GM18909 (cell line): ENCODE measurements around the gene MEIKIN.
"Not testable (repeated sequence)": the region's sequence is repeated elsewhere in the genome, so short reads cannot be mapped to it uniquely, and the experiment has no call there.

Experiments used
- ATAC-seq: cut with Tn5 transposase; IDR thresholded peaks from one replicate; pipeline ENCODE4 v1.9.1; 2021; ENCODE audit warnings: mild to moderate bottlenecking; ENCODE audit not compliant: unreplicated experiment, poor library complexity

MEIKIN gene

GRCh38 chr5:131916481-131916880, 29.0 kb downstream of the MEIKIN start:
- no peak for ATAC-seq

GRCh38 chr5:131914472-131914871, 31.0 kb downstream of the MEIKIN start:
- ATAC-seq = no peak

- ATAC-seq = no peak
Observed at GRCh38 chr5:131913603-131914002, 31.9 kb downstream of the MEIKIN start.

GRCh38 chr5:131906668-131907067, 38.8 kb downstream of the MEIKIN start:
- ATAC-seq = no peak

GRCh38 chr5:131902266-131902665, 43.2 kb downstream of the MEIKIN start:
- not testable (repeated sequence) for ATAC-seq

GRCh38 chr5:131899686-131900085, 45.8 kb downstream of the MEIKIN start:
- ATAC-seq = no peak

- ATAC-seq = no peak
Observed at GRCh38 chr5:131883984-131884383, 61.5 kb downstream of the MEIKIN start.

GRCh38 chr5:131879705-131880104, 65.8 kb downstream of the MEIKIN start:
- ATAC-seq = no peak

- ATAC-seq = no peak
Observed at GRCh38 chr5:131877873-131878272, 67.6 kb downstream of the MEIKIN start.

- not testable (repeated sequence) for ATAC-seq
Observed at GRCh38 chr5:131871251-131871650, 74.2 kb downstream of the MEIKIN start.

- no peak for ATAC-seq
Observed at GRCh38 chr5:131867524-131867923, 77.9 kb downstream of the MEIKIN start.

GRCh38 chr5:131863700-131864099, 81.8 kb downstream of the MEIKIN start:
- ATAC-seq = no peak

- no peak for ATAC-seq
Observed at GRCh38 chr5:131857388-131857787, 88.1 kb downstream of the MEIKIN start.

- ATAC-seq = no peak
Observed at GRCh38 chr5:131855452-131855851, 90.0 kb downstream of the MEIKIN start.

- ATAC-seq = peak; percentile 90
Observed at GRCh38 chr5:131854134-131854533, 91.3 kb downstream of the MEIKIN start.

GRCh38 chr5:131848662-131849061, 96.8 kb downstream of the MEIKIN start:
- no peak for ATAC-seq

GRCh38 chr5:131846536-131846935, 98.9 kb downstream of the MEIKIN start:
- ATAC-seq = no peak

GRCh38 chr5:131845828-131846227, 99.6 kb downstream of the MEIKIN start:
- ATAC-seq = no peak

- not testable (repeated sequence) for ATAC-seq
Observed at GRCh38 chr5:131842971-131843370, 102.5 kb downstream of the MEIKIN start.

GRCh38 chr5:131832702-131833101, 112.8 kb downstream of the MEIKIN start:
- not testable (repeated sequence) for ATAC-seq

GRCh38 chr5:131825404-131826013, 120.0 kb downstream of the MEIKIN start:
- ATAC-seq = peak; percentile 82

GRCh38 chr5:131824631-131825030, 120.8 kb downstream of the MEIKIN start:
- ATAC-seq = no peak

GRCh38 chr5:131821221-131821620, 124.2 kb downstream of the MEIKIN start:
- ATAC-seq = no peak
